Measurements from ENCODE around the gene OFD1.

The OFD1 gene

DNA sequence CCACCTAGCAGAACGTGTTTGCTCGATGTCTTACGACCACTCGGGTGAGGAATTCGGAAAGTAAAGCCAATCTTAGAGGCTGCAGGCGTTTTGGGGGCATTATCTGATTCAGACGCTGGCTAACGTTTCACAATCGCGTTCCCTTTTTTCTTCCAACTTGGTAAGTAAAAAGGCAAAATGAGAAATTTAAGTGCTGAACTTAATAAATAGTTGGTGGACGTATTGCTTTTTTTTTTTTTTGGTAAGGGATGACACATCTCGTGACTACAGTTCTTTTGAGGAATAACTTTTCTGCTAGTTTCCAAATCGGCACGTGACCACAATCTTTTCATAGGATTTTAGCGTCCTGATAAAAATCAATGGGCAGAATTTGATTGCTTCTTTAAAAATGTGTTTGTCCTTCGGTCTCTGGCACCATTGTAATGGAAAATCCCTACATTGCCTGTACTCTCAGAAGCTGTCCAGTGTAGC is 44.8 kb upstream of the OFD1 start:
- H3K4me3 ChIP-seq (ENCODE audit: low read length): peak overlapping the region; percentile 83
- DNase-seq (ENCODE audit: low read depth): no peak
- TF ChIP-seq CTCF (IDR thresholded peaks at IDR 0.05; ENCODE audit: insufficient read depth, low read depth, low read length, missing control alignments): no peak

GRCh38 chrX:13690836-13691235 is 43.7 kb upstream of the OFD1 start:
- DNase-seq (ENCODE audit: low read depth): no peak
- no peak for TF ChIP-seq CTCF (IDR thresholded peaks at IDR 0.05; ENCODE audit: insufficient read depth, low read depth, low read length, missing control alignments)

DNA sequence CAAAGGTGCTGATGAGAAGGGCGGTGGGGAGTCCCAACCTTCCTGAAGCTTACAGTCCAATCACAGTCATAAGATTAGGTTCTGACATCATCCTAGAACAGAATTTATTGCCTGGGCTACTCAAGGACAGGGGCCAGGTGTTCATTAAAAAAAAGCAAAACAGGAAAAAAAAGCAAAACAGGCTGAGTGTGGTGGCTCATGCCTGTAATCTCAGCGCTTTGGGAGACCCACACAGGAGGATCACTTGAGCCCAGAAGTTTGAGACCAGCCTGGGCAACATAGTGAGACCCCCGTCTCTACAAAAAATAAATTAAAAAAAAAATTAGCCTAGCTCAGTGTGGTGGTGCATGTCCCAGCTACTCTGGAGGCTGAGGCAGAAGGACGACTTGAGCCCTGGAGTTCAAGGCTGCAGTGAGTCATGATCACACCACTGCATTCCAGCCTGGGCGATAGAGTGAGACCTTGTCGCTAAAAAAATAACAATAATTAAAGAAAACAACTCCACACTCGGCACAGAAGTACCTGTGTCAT is 42.6 kb upstream of the OFD1 start:
- TF ChIP-seq CTCF (IDR thresholded peaks at IDR 0.05; ENCODE audit: insufficient read depth, low read depth, low read length, missing control alignments): no peak
- H3K4me3 ChIP-seq (ENCODE audit: low read length): no peak overlapping the region
- DNase-seq (ENCODE audit: low read depth): peak; percentile 27

More at GRCh38 chrX:13690836-13691235, 43.7 kb upstream of the OFD1 start:
- peak overlapping the region; percentile 83 for H3K4me3 ChIP-seq (ENCODE audit: low read length)

GRCh38 chrX:13692771-13693231 is 41.7 kb upstream of the OFD1 start:
- peak overlapping the region; percentile 1 for H3K4me3 ChIP-seq (ENCODE audit: low read length)
- no peak for TF ChIP-seq CTCF (IDR thresholded peaks at IDR 0.05; ENCODE audit: insufficient read depth, low read depth, low read length, missing control alignments)
- no peak for DNase-seq (ENCODE audit: low read depth)

- peak overlapping the region; percentile 5 for H3K4me3 ChIP-seq (ENCODE audit: low read length)
- no peak for TF ChIP-seq CTCF (IDR thresholded peaks at IDR 0.05; ENCODE audit: insufficient read depth, low read depth, low read length, missing control alignments)
- DNase-seq (ENCODE audit: low read depth): peak; percentile 84
Observed at GRCh38 chrX:13693341-13693961, 41.1 kb upstream of the OFD1 start.

DNA sequence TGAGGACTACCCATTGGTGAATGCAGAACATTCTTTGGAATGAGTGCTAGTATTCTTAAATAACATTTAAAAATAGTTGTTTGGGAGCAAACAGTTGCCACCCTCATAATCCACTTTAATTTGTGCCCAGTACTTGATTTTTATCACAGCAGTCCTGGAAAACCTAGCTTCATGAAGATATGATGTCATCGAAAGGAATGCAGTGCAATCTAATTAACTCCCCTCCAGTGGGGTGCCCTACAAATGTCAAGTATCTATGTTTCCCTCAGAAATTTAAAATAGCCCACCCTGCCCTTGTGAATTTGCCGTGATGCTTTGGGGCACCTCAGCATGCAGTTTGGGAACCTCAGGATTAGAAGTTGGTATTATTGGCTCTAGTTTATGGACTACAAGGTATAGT is 40.2 kb upstream of the OFD1 start:
- TF ChIP-seq CTCF (IDR thresholded peaks at IDR 0.05; ENCODE audit: insufficient read depth, low read depth, low read length, missing control alignments): no peak
- no peak overlapping the region for H3K4me3 ChIP-seq (ENCODE audit: low read length)
- DNase-seq (ENCODE audit: low read depth): no peak

DNA sequence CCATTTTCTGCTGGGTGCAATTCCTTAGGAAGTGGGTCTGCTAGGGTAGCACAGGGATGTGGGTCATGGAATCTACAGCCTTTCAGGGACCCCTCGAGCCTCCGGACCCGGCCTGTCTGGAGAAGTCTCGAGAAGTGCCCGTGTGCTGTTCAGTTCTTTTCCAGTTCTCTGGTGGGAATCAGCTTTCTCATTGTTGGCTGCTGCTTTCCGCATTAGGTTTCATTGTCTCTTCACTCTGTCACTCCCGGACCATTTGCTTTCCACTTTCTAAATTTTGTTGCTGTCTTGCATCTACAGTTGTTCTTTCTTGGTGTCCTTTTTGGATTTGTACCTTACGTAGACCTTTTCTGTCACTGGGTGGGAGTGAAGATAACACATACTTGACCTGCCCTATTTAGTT is 39.6 kb upstream of the OFD1 start:
- no peak for DNase-seq (ENCODE audit: low read depth)
- no peak for TF ChIP-seq CTCF (IDR thresholded peaks at IDR 0.05; ENCODE audit: insufficient read depth, low read depth, low read length, missing control alignments)
- no peak overlapping the region for H3K4me3 ChIP-seq (ENCODE audit: low read length)
